ENCODE data around the gene TP53INP2.

The TP53INP2 gene

GRCh38 chr20:34732523-34732922 lies 28.4 kb downstream of the TP53INP2 start:
- DNase-seq = no peak

GRCh38 chr20:34736106-34736735 lies 32.1 kb downstream of the TP53INP2 start:
- DNase-seq = no peak

GRCh38 chr20:34743039-34743438 lies 38.9 kb downstream of the TP53INP2 start:
- DNase-seq = no peak

- no peak for DNase-seq
These were observed 40.2 kb downstream of the TP53INP2 start for GRCh38 chr20:34744340-34744739.

GRCh38 chr20:34744847-34745246 lies 40.7 kb downstream of the TP53INP2 start:
- no peak for DNase-seq

- DNase-seq = no peak
These were observed 42.5 kb downstream of the TP53INP2 start for GRCh38 chr20:34746674-34747073.

GRCh38 chr20:34747479-34747878 lies 43.3 kb downstream of the TP53INP2 start:
- no peak for DNase-seq

- DNase-seq = no peak
These were observed 44.6 kb downstream of the TP53INP2 start for GRCh38 chr20:34748709-34749108.

- no peak for DNase-seq
These were observed 46.3 kb downstream of the TP53INP2 start for GRCh38 chr20:34750484-34750883.

GRCh38 chr20:34751453-34751852 lies 47.3 kb downstream of the TP53INP2 start:
- no peak for DNase-seq

- no peak for DNase-seq
These were observed 49.7 kb downstream of the TP53INP2 start for GRCh38 chr20:34753706-34754461.

GRCh38 chr20:34754611-34755010 lies 50.5 kb downstream of the TP53INP2 start:
- no peak for DNase-seq

GRCh38 chr20:34755367-34755766 lies 51.2 kb downstream of the TP53INP2 start:
- no peak for DNase-seq

GRCh38 chr20:34762031-34762555 lies 57.9 kb downstream of the TP53INP2 start:
- no peak for DNase-seq

Data from stimulated activated CD4-positive, alpha-beta T cell treated with anti-CD3 and anti-CD28 coated beads, Interleukin-1b, Interleukin-23, amount 100 ng/mL, for 48 hours (primary cell).